H1 (cell line): Measurements from ENCODE around the gene ALPK3. TPM values are rescaled to one million over a fixed set of nuclear protein-coding genes. Genes with fewer than 3 reads are reported as not detected.

ENCODE experiments used
- RXRA ChIP-seq: IDR thresholded peaks from 2 replicates; pipeline ENCODE4 v1.6.1; 2011; ENCODE audit warnings: low read depth, mild to moderate bottlenecking, low read length, moderate library complexity; ENCODE audit not compliant: insufficient read depth
- polyA plus RNA-seq, 7 experiments: library from polyadenylated mRNA; depleted of rRNA in 3 of 7; stranded (reverse) in 5 of 7; unstranded in 2 of 7; fragments of >200 nt in 5 of 7; fragments of 200-250 nt in 2 of 7; gene quantifications; 1 replicate in 5 of 7; 2 replicates in 1 of 7; 4 replicates in 1 of 7; pipeline versions ENCODE4 v1.2.1 to v1.2.3, GENCODE V29; 2011 to 2013; ENCODE audit warnings: missing spikeins in 2 of 7, mixed read lengths in 2 of 7
- total RNA-seq: library from RNA; stranded (reverse); fragmentation: NEBNext Ultra II Directional; extraction: Animal tissue kit (Norgen Biotek cat#: 25700); gene quantifications from 2 replicates; pipeline ENCODE4 v1.2.1, GENCODE V29; 2021

The ALPK3 gene
- total and polyA plus RNA-seq, 2 of the 8 experiments (the other 6 are each of a cell fraction or from before 2014, with no cell fraction given), result 4.4 to 19.2 TPM

GRCh38 chr15:84868037-84868880 is 51.1 kb downstream of the ALPK3 start (continued):
- no peak for TF ChIP-seq RXRA
